Smooth muscle cell (in vitro differentiated cells): ENCODE measurements around the gene CYTH1. TPM values are rescaled to one million over a fixed set of nuclear protein-coding genes. Genes with fewer than 3 reads are reported as not detected.

Source experiments
- DNase-seq: peaks from one replicate; lab custom pipeline; 2025; ENCODE audit not compliant: unreplicated experiment; lab: John Stamatoyannopoulos, UW
- H2AFZ ChIP-seq: fragments of 200-600 bp; sonication (generic); 2 replicates; pipeline ENCODE4 v1.6.0; 2016; ENCODE audit warnings: antibody characterized with exemption, low read depth, mild to moderate bottlenecking
- H3F3A ChIP-seq: fragments of 200-600 bp; sonication (generic); 2 replicates; pipeline ENCODE4 v1.6.0; 2017; ENCODE audit warnings: antibody characterized with exemption, low read depth
- H3K27ac ChIP-seq: fragments of 200-600 bp; sonication (generic); 2 replicates; pipeline ENCODE4 v1.5.1; 2016; ENCODE audit warnings: low read depth, mild to moderate bottlenecking
- H3K27me3 ChIP-seq: fragments of 200-600 bp; sonication (generic); 2 replicates; pipeline ENCODE4 v1.6.1; 2016; ENCODE audit warnings: low read depth, mild to moderate bottlenecking
- H3K36me3 ChIP-seq: fragments of 200-600 bp; sonication (generic); 2 replicates; pipeline ENCODE4 v1.5.1; 2016; ENCODE audit warnings: low read depth
- H3K4me1 ChIP-seq: fragments of 200-600 bp; sonication (generic); 2 replicates; pipeline ENCODE4 v1.5.1; 2016; ENCODE audit warnings: low read depth
- H3K4me2 ChIP-seq: fragments of 200-600 bp; sonication (generic); 2 replicates; pipeline ENCODE4 v1.6.0; 2016; ENCODE audit warnings: mild to moderate bottlenecking
- H3K4me3 ChIP-seq: fragments of 200-600 bp; sonication (generic); 2 replicates; pipeline ENCODE4 v1.5.1; 2016; ENCODE audit warnings: mild to moderate bottlenecking
- H3K79me2 ChIP-seq: fragments of 200-600 bp; sonication (generic); 2 replicates; pipeline ENCODE4 v1.6.0; 2016; ENCODE audit warnings: low read depth, mild to moderate bottlenecking
- H3K9ac ChIP-seq: fragments of 200-600 bp; sonication (generic); 2 replicates; pipeline ENCODE4 v1.6.0; 2016; ENCODE audit warnings: low read depth
- H3K9me3 ChIP-seq: fragments of 200-600 bp; sonication (generic); replicated peaks from 2 replicates; pipeline ENCODE4 v1.5.1; 2016; ENCODE audit warnings: low read depth
- H4K20me1 ChIP-seq: fragments of 200-600 bp; sonication (generic); 2 replicates; pipeline ENCODE4 v1.6.0; 2016; ENCODE audit warnings: low read depth
- WGBS: methylation state at CpG from one replicate; pipeline ENCODE4 v1.1.7; 2016; ENCODE audit warnings: low lambda C conversion rate; 5-methylcytosine and 5-hydroxymethylcytosine counted together
- polyA plus RNA-seq: library from polyadenylated mRNA; unstranded; fragments of >200 nt; fragmentation: Nextera tagmentation; extraction: Ambion mirVana; gene quantifications from 2 replicates; pipeline ENCODE4 v1.2.1, GENCODE V29; 2016
- total RNA-seq: library from RNA; depleted of rRNA; stranded (reverse); fragments of >200 nt; gene quantifications from 2 replicates; pipeline ENCODE4 v1.2.3, GENCODE V29; 2014
- TF ChIP-seq, protein P1 (sequence below): fragments of 200-600 bp; sonication (generic); IDR thresholded peaks from 2 replicates; pipeline ENCODE4 v1.5.1; 2017; ENCODE audit warnings: borderline replicate concordance, mild to moderate bottlenecking, antibody characterized with exemption; ENCODE audit not compliant: insufficient read depth, poor library complexity, severe bottlenecking

Gene CYTH1
- total and polyA plus RNA-seq, 2 experiments from 2014 or later: 14.1 to 19.3 TPM

DNA sequence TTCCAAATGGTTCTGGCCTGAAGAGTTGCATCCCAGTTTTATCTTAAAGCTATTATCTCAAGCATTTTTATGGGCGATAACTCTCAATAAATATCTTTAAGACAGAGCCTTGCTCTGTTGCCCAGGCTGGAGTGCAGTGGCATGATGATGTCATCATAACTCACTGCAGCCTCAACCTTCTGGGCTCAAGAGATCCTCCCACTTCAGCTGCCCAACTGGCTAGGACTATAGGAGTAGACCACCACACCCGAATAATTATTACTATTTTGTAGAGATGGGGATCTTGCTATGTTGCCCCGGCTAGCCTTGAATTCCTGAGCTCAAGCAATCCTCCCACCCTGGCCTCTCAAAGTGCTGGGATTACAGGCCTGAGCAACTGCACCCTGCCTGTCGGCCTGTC, 26.1 kb upstream of the CYTH1 start:
- Histone ChIP-seq H3K9me3 (no peaks in the 10 kb centered on the region), H3K9ac (no peak overlapping the region), H3K27ac (no peak overlapping the region), H2AFZ (no peak overlapping the region), H3K27me3 (no peaks in the 10 kb centered on the region), H4K20me1 (no peaks in the 10 kb centered on the region), H3K4me3 (no peak overlapping the region), H3K4me1 (no peaks in the 10 kb centered on the region), H3K36me3 (peaks cover 18% of the 10 kb centered on the region), H3K4me2 (no peak overlapping the region), H3F3A (peaks cover 4% of the 10 kb centered on the region), H3K79me2 (no peaks in the 10 kb centered on the region)
- WGBS: 77% methylated on average over 4 of the region's 4 CpGs
- TF ChIP-seq, protein P1, sequence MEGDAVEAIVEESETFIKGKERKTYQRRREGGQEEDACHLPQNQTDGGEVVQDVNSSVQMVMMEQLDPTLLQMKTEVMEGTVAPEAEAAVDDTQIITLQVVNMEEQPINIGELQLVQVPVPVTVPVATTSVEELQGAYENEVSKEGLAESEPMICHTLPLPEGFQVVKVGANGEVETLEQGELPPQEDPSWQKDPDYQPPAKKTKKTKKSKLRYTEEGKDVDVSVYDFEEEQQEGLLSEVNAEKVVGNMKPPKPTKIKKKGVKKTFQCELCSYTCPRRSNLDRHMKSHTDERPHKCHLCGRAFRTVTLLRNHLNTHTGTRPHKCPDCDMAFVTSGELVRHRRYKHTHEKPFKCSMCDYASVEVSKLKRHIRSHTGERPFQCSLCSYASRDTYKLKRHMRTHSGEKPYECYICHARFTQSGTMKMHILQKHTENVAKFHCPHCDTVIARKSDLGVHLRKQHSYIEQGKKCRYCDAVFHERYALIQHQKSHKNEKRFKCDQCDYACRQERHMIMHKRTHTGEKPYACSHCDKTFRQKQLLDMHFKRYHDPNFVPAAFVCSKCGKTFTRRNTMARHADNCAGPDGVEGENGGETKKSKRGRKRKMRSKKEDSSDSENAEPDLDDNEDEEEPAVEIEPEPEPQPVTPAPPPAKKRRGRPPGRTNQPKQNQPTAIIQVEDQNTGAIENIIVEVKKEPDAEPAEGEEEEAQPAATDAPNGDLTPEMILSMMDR: no peak
- no peak for DNase-seq

GRCh38 chr17:78806451-78806850, 24.4 kb upstream of the CYTH1 start:
- WGBS: 94% methylated on average over 8 of the region's 9 CpGs
- H3K9me3 ChIP-seq: no peaks in the 10 kb centered on the region
- no peak for DNase-seq
- no peak overlapping the region for H3K4me2 ChIP-seq
- peaks cover 4% of the 10 kb centered on the region for H4K20me1 ChIP-seq
- H3K4me1 ChIP-seq: no peaks in the 10 kb centered on the region
- H3K79me2 ChIP-seq: no peaks in the 10 kb centered on the region
- H3K9ac ChIP-seq: no peak overlapping the region
- H3K4me3 ChIP-seq: no peak overlapping the region
- no peak overlapping the region for H3K27ac ChIP-seq
- TF ChIP-seq, protein P1: no peak
- H3K36me3 ChIP-seq: peaks cover 9% of the 10 kb centered on the region
- peaks cover 4% of the 10 kb centered on the region for H3F3A ChIP-seq
- no peaks in the 10 kb centered on the region for H3K27me3 ChIP-seq
- H2AFZ ChIP-seq: no peak overlapping the region

DNA sequence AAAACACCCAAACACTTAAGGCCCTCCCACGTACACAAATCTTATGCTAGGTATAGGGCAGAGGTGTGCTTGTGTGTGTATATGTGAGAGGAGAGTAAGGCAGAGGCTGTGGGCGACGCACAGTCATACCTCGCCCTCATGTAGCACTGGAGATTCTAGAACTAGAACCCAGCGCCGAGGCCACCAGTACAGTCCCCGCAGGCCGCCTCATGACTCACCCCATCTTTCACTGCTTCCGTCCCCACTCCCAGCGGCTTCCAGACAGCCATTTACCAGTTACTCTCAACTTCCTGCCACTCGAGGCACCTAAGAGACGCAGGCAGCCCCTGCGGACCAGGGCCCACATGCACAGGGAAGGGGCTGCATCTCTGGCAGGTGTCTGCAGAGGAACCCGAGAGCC, 23.2 kb upstream of the CYTH1 start:
- H2AFZ ChIP-seq: no peak overlapping the region
- TF ChIP-seq, protein P1: no peak
- peaks cover 5% of the 10 kb centered on the region for H4K20me1 ChIP-seq
- H3F3A ChIP-seq: peaks cover 4% of the 10 kb centered on the region
- 90% methylated on average over 14 of the region's 14 CpGs for WGBS
- no peak overlapping the region for H3K4me2 ChIP-seq
- H3K79me2 ChIP-seq: no peaks in the 10 kb centered on the region
- no peaks in the 10 kb centered on the region for H3K4me1 ChIP-seq
- no peak overlapping the region for H3K4me3 ChIP-seq
- H3K27me3 ChIP-seq: no peaks in the 10 kb centered on the region
- no peak overlapping the region for H3K27ac ChIP-seq
- no peak overlapping the region for H3K9ac ChIP-seq
- no peaks in the 10 kb centered on the region for H3K9me3 ChIP-seq
- no peak for DNase-seq
- no peaks in the 10 kb centered on the region for H3K36me3 ChIP-seq

DNA sequence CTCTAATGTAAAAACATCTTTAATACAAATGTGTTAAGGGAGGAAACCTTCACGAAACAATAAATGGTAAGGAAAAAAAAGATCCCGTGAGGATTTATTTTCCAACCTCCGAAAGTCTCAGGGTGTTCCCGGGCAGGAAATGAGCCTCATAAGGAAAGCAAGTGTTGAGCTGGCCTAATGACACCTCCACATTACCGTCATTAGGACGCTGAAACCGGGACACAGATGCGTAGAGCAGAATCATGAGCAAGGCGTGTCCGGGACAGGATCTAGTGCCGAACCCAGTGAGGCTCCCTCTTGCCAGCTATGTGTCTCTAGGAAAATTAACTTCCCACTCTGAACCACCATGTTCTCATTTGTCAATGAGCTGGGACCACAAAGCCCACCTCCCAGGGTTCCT, 22.7 kb upstream of the CYTH1 start:
- H3K79me2 ChIP-seq: no peaks in the 10 kb centered on the region
- WGBS: 95% methylated on average over 11 of the region's 11 CpGs

More for the DNA sequence above, 22.7 kb upstream of the CYTH1 start:
- no peak overlapping the region for H3K27ac ChIP-seq
- no peaks in the 10 kb centered on the region for H3F3A ChIP-seq
- no peak for DNase-seq
- TF ChIP-seq, protein P1: no peak
- no peaks in the 10 kb centered on the region for H3K36me3 ChIP-seq
- no peaks in the 10 kb centered on the region for H3K27me3 ChIP-seq
- H3K4me1 ChIP-seq: no peaks in the 10 kb centered on the region
- no peak overlapping the region for H2AFZ ChIP-seq
- H4K20me1 ChIP-seq: peaks cover 10% of the 10 kb centered on the region
- H3K9me3 ChIP-seq: no peaks in the 10 kb centered on the region
- no peak overlapping the region for H3K4me3 ChIP-seq
- H3K9ac ChIP-seq: no peak overlapping the region
- H3K4me2 ChIP-seq: no peak overlapping the region
